ENCODE measurements around the gene SHROOM2. TPM values are rescaled to one million over a fixed set of nuclear protein-coding genes. Genes with fewer than 3 reads are reported as not detected.

SHROOM2 gene
- polyA plus RNA-seq, 1 donor (not counting 4 experiments of a cell fraction or from before 2014, with no cell fraction given) = 3.3 TPM

DNA sequence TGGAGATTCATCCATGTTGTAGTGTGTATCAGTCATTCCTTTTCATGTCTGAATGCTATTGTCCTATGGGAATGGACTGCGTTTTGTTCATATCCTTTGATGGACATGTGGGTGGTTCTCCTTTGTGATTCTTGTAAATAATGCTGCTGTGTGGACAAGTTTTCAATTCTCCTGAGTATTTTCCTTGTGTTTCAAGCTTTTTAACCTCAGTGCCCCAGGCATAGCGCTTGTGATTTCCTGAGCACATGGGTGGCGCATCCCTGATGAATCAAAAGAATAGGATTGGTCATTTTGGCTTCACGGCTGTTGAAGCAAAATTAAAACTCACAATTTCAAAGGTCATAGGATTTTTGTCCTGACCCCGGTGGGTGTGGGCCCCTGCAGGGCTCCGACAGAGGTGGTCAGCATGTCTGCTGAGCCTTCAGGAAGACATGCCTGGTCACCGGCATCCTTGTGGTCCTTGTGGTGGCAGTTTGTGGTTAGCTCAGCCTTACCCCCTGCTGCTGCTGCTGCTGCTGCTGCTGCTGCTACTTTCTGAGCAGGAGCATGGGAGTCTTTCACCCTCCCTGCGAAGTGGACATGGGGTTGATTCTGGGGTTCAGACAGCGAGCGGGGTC is 30.0 kb downstream of the SHROOM2 start:
- Histone ChIP-seq H3K9ac (ENCODE audit: control insufficient read depth, extremely low read depth, insufficient read depth, low read length) (no peak overlapping the region), H3K4me2 (ENCODE audit: control insufficient read depth, extremely low read depth, insufficient read depth, low read depth, low read length) (no peak overlapping the region), H3K4me3 (ENCODE audit: control insufficient read depth in 2 of 3, extremely low read depth in 1 of 3, insufficient read depth in 2 of 3, low read depth in 1 of 3, low read length in 3 of 3) (no peak overlapping the region), H3K27me3 (ENCODE audit: control insufficient read depth, extremely low read depth, insufficient read depth, low read length) (no peaks in the 10 kb centered on the region), H3K36me3 (ENCODE audit: control insufficient read depth in 2 of 2, extremely low read depth in 1 of 2, insufficient read depth in 2 of 2, low read length in 2 of 2) (no peaks in the 10 kb centered on the region), H3K9me3 (ENCODE audit: control insufficient read depth, low read depth, low read length) (no peaks in the 10 kb centered on the region), H3K27ac (ENCODE audit: control insufficient read depth, insufficient read depth, low read length) (no peak overlapping the region), H3K9me1 (ENCODE audit: control insufficient read depth, extremely low read depth, insufficient read depth, low read length) (no peaks in the 10 kb centered on the region), H2AFZ (ENCODE audit: control insufficient read depth, low read length) (no peak overlapping the region), H3K79me2 (ENCODE audit: control insufficient read depth, insufficient read depth, low read length) (no peaks in the 10 kb centered on the region), H4K20me1 (ENCODE audit: control insufficient read depth, extremely low read depth, insufficient read depth, low read length) (no peaks in the 10 kb centered on the region), H3K4me1 (ENCODE audit: control insufficient read depth, extremely low read depth, insufficient read depth, low read length) (no peaks in the 10 kb centered on the region)
- DNase-seq (ENCODE audit: low read depth, low spot score) = no peak
- FAIRE-seq = no peak
- no peak for TF ChIP-seq EZH2 (IDR thresholded peaks at IDR 0.05; ENCODE audit: low read length)
- TF ChIP-seq, protein P1, sequence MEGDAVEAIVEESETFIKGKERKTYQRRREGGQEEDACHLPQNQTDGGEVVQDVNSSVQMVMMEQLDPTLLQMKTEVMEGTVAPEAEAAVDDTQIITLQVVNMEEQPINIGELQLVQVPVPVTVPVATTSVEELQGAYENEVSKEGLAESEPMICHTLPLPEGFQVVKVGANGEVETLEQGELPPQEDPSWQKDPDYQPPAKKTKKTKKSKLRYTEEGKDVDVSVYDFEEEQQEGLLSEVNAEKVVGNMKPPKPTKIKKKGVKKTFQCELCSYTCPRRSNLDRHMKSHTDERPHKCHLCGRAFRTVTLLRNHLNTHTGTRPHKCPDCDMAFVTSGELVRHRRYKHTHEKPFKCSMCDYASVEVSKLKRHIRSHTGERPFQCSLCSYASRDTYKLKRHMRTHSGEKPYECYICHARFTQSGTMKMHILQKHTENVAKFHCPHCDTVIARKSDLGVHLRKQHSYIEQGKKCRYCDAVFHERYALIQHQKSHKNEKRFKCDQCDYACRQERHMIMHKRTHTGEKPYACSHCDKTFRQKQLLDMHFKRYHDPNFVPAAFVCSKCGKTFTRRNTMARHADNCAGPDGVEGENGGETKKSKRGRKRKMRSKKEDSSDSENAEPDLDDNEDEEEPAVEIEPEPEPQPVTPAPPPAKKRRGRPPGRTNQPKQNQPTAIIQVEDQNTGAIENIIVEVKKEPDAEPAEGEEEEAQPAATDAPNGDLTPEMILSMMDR (optimal IDR thresholded peaks at IDR 0.05 in 1 of 3, IDR thresholded peaks at IDR 0.05 in 1 of 3, conservative IDR thresholded peaks at IDR 0.05 in 1 of 3; ENCODE audit: extremely low read depth in 1 of 3, insufficient read depth in 2 of 3, low read length in 3 of 3) = no peak
- dilution Hi-C loops (cut with MboI; ENCODE audit: extremely low pct_ligation_motif_present, low sequenced_read_pairs) = no loop called here

DNA sequence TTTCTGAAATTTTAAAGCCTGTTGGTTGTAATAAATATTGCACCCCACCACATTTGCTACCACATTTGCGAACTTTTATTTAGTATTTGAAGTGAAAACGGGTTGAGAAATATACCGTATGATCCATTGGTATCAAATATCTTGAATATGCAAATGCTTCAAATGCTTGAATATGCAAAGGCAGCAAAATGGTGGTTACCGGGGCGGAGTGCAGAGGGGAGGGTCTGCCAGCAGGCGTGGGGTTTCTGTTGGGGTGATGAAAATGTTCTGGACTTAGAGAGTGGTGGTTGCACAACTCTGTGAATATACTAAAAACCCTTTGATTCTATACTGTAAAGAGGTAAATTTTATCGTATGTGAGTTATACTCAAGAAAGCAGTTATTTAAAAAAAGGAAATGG is 35.3 kb downstream of the SHROOM2 start:
- no peaks in the 10 kb centered on the region for H3K9me1 ChIP-seq (ENCODE audit: control insufficient read depth, extremely low read depth, insufficient read depth, low read length)
- no peak overlapping the region for H2AFZ ChIP-seq (ENCODE audit: control insufficient read depth, low read length)
- H3K4me3 ChIP-seq (ENCODE audit: control insufficient read depth in 2 of 3, extremely low read depth in 1 of 3, insufficient read depth in 2 of 3, low read depth in 1 of 3, low read length in 3 of 3) = no peak overlapping the region
- no peaks in the 10 kb centered on the region for H3K4me1 ChIP-seq (ENCODE audit: control insufficient read depth, extremely low read depth, insufficient read depth, low read length)
- dilution Hi-C loops (cut with MboI; ENCODE audit: extremely low pct_ligation_motif_present, low sequenced_read_pairs) = no loop called here
- no peak overlapping the region for H3K27ac ChIP-seq (ENCODE audit: control insufficient read depth, insufficient read depth, low read length)
- no peaks in the 10 kb centered on the region for H3K9me3 ChIP-seq (ENCODE audit: control insufficient read depth, low read depth, low read length)
- H3K79me2 ChIP-seq (ENCODE audit: control insufficient read depth, insufficient read depth, low read length) = no peaks in the 10 kb centered on the region
- no peak for FAIRE-seq
- TF ChIP-seq EZH2 (IDR thresholded peaks at IDR 0.05; ENCODE audit: low read length) = no peak
- TF ChIP-seq, protein P1 (optimal IDR thresholded peaks at IDR 0.05 in 1 of 3, IDR thresholded peaks at IDR 0.05 in 1 of 3, conservative IDR thresholded peaks at IDR 0.05 in 1 of 3; ENCODE audit: extremely low read depth in 1 of 3, insufficient read depth in 2 of 3, low read length in 3 of 3) = no peak
- H3K4me2 ChIP-seq (ENCODE audit: control insufficient read depth, extremely low read depth, insufficient read depth, low read depth, low read length) = no peak overlapping the region
- H3K36me3 ChIP-seq (ENCODE audit: control insufficient read depth in 2 of 2, extremely low read depth in 1 of 2, insufficient read depth in 2 of 2, low read length in 2 of 2) = no peaks in the 10 kb centered on the region
- H4K20me1 ChIP-seq (ENCODE audit: control insufficient read depth, extremely low read depth, insufficient read depth, low read length) = no peaks in the 10 kb centered on the region
- H3K9ac ChIP-seq (ENCODE audit: control insufficient read depth, extremely low read depth, insufficient read depth, low read length) = no peak overlapping the region
- no peak for DNase-seq (ENCODE audit: low read depth, low spot score)
- no peaks in the 10 kb centered on the region for H3K27me3 ChIP-seq (ENCODE audit: control insufficient read depth, extremely low read depth, insufficient read depth, low read length)

All from keratinocyte (primary cell).